K562 (cell line): ENCODE data around the gene PHKA2. TPM values are rescaled to one million over a fixed set of nuclear protein-coding genes. Genes with fewer than 3 reads are reported as not detected.

Source experiments
- ATAC-seq: fragments of 200-7000 bp; cut with Tn5 transposase; 3 replicates; pipeline ENCODE4 v1.9.1; 2020; ENCODE audit warnings: moderate library complexity
- BruUV-seq: library from RNA; stranded (reverse); fragments of 400-500 nt; replicated peaks from 2 replicates; lab custom pipeline; 2021; lab: Mats Ljungman, UMichigan
- CTCF ChIA-PET: fragments of 300-600 bp; formaldehyde crosslinking; extraction: SDS; loops from one replicate; lab custom pipeline; 2021; ENCODE audit warnings: low intra/inter-chr PET ratio; lab: Yijun Ruan, JAX
- POLR2A ChIA-PET: fragments of 300-600, 350-650 bp; sonication (Branson Sonifier 250); formaldehyde crosslinking; extraction: SDS; loops from one replicate; lab custom pipeline; 2021; ENCODE audit warnings: antibody characterized with exemption, inconsistent platforms; lab: Yijun Ruan, JAX
- DNase-seq, 4 experiments: peaks; one replicate each; pipeline versions ENCODE4 v3.0.0 to v3.0.0-alpha.2; 2011 to 2018; ENCODE audit warnings: low spot score in 3 of 4, mixed read lengths in 3 of 4; ENCODE audit errors: extremely low read depth in 1 of 4
- FAIRE-seq: peaks from 2 replicates; lab custom pipeline; 2011; peaks lifted over from hg19 to GRCh38; lab: Jason Lieb, UNC
- H2AFZ ChIP-seq: 2 replicates; pipeline ENCODE4 v1.6.0; 2011; ENCODE audit warnings: low read depth, low read length, control low read depth, inconsistent platforms
- H3K27ac ChIP-seq: fragments of 200-600 bp; 3 replicates; pipeline ENCODE4 v1.8.0; 2011; ENCODE audit warnings: low read depth, mild to moderate bottlenecking, control low read depth, inconsistent platforms, low read length, moderate library complexity, mixed read lengths; ENCODE audit errors: extremely low read depth
- H3K27me3 ChIP-seq, 2 experiments: fragments of 300-600 bp in 1 of 2; 2 replicates in 1 of 2; 3 replicates in 1 of 2; pipeline versions ENCODE4 v1.6.0 to v1.8.0; 2011; ENCODE audit warnings: inconsistent platforms in 2 of 2, low read length in 2 of 2, mild to moderate bottlenecking in 1 of 2, mixed read lengths in 1 of 2, moderate library complexity in 1 of 2; ENCODE audit not compliant: control insufficient read depth in 2 of 2, insufficient read depth in 2 of 2
- H3K36me3 ChIP-seq: fragments of 300-600 bp; 3 replicates; pipeline ENCODE4 v1.8.0; 2011; ENCODE audit warnings: mild to moderate bottlenecking, low read length, inconsistent platforms; ENCODE audit not compliant: control insufficient read depth, insufficient read depth
- H3K4me1 ChIP-seq, 2 experiments: fragments of 200-600 bp in 1 of 2; replicated peaks in 1 of 2; 2 replicates in 1 of 2; 3 replicates in 1 of 2; pipeline versions ENCODE4 v1.5.1 to v1.8.0; 2011; ENCODE audit warnings: inconsistent platforms in 2 of 2, low read length in 2 of 2, mild to moderate bottlenecking in 1 of 2, mixed read lengths in 1 of 2, moderate library complexity in 1 of 2; ENCODE audit not compliant: control insufficient read depth in 2 of 2, insufficient read depth in 2 of 2
- H3K4me2 ChIP-seq: 2 replicates; pipeline ENCODE4 v1.6.1; 2011; ENCODE audit warnings: low read length, control low read depth, inconsistent platforms, mixed read lengths; ENCODE audit not compliant: insufficient read depth
- H3K4me3 ChIP-seq: fragments of 200-600 bp; sonication (generic), shearing (Covaris generic); 2 replicates; pipeline ENCODE4 v1.5.1; 2016; ENCODE audit warnings: control low read depth, inconsistent platforms
- H3K79me2 ChIP-seq: fragments of 200-600 bp; 3 replicates; pipeline ENCODE4 v1.8.0; 2011; ENCODE audit warnings: low read length, inconsistent platforms; ENCODE audit not compliant: control insufficient read depth, insufficient read depth
- H3K9ac ChIP-seq, 2 experiments: 2 replicates each; pipeline versions ENCODE4 v1.6.0 to v1.6.1; 2011; ENCODE audit warnings: low read depth in 2 of 2, low read length in 2 of 2, control low read depth in 1 of 2, inconsistent platforms in 1 of 2, mild to moderate bottlenecking in 1 of 2, mixed read lengths in 1 of 2; ENCODE audit not compliant: insufficient read depth in 1 of 2
- H3K9me1 ChIP-seq: one replicate; pipeline ENCODE4 v1.6.0; 2011; ENCODE audit warnings: inconsistent platforms, mild to moderate bottlenecking, low read length, moderate library complexity; ENCODE audit not compliant: control insufficient read depth, insufficient read depth
- H3K9me3 ChIP-seq: replicated peaks from 2 replicates; pipeline ENCODE4 v1.5.1; 2011; ENCODE audit warnings: low read depth, low read length, inconsistent platforms; ENCODE audit not compliant: control insufficient read depth, insufficient read depth
- H4K20me1 ChIP-seq: replicated peaks from 2 replicates; pipeline ENCODE4 v1.6.1; 2011; ENCODE audit warnings: low read length, inconsistent platforms, mixed read lengths; ENCODE audit not compliant: control insufficient read depth, insufficient read depth
- ADNP ChIP-seq: fragments of 200-800 bp; sonication (Bioruptor generic); IDR thresholded peaks from 2 replicates; pipeline ENCODE4 v1.6.1; 2016; ENCODE audit warnings: missing genetic modification characterization, missing compliant biosample characterization
- GABPB1 ChIP-seq: sonication (generic); formaldehyde crosslinking; IDR thresholded peaks from 2 replicates; pipeline ENCODE4 v1.8.0; 2022; ENCODE audit warnings: mild to moderate bottlenecking, missing genetic modification reagents
- HINFP ChIP-seq: fragments of 450-650 bp; conservative IDR thresholded peaks from 2 replicates; pipeline ENCODE4 v1.6.1; 2016; ENCODE audit warnings: missing genetic modification characterization, low read depth, mild to moderate bottlenecking, control low read depth, missing compliant biosample characterization
- KLF13 ChIP-seq: fragments of 450-650 bp; IDR thresholded peaks from 2 replicates; pipeline ENCODE4 v1.6.1; 2016; ENCODE audit warnings: missing genetic modification characterization, low read depth, mild to moderate bottlenecking, missing compliant biosample characterization, moderate library complexity, borderline replicate concordance
- ZNF274 ChIP-seq: IDR thresholded peaks from 2 replicates; pipeline ENCODE4 v1.6.1; 2011; ENCODE audit warnings: low read depth, mild to moderate bottlenecking, low read length, moderate library complexity, borderline replicate concordance
- ZNF780A ChIP-seq: fragments of 250-450 bp; sonication (Bioruptor Pico); IDR thresholded peaks from 2 replicates; pipeline ENCODE4 v1.5.0; 2021; ENCODE audit warnings: mild to moderate bottlenecking
- WGBS: fragments of 100-300 bp; shearing (Covaris generic); methylation state at CpG from one replicate; pipeline ENCODE4 v1.1.6; 2016; ENCODE audit warnings: low coverage, mixed read lengths; ENCODE audit not compliant: insufficient coverage; ENCODE audit errors: missing lambda C conversion rate; 5-methylcytosine and 5-hydroxymethylcytosine counted together
- in situ Hi-C: fragments of 300-500 bp; cut with MboI; formaldehyde crosslinking; loops from 4 replicates; pipeline ENCODE4 v1.15.0; 2018; ENCODE audit warnings: inconsistent platforms, mixed read lengths
- intact Hi-C: fragments of 100-400 bp; cut with micrococcal nuclease; formaldehyde crosslinking; loops from 2 replicates; pipeline ENCODE4 v1.14.2; 2022
- polyA plus RNA-seq, 8 experiments: library from polyadenylated mRNA; depleted of rRNA in 4 of 8; stranded (reverse) in 5 of 8; unstranded in 3 of 8; fragments of >200 nt; fragmentation: Nextera tagmentation in 2 of 8; fragmentation: Illumina TruSeq in 1 of 8; extraction: Ambion mirVana in 2 of 8; extraction: Trizol in 1 of 8; gene quantifications; 2 replicates each; pipeline versions ENCODE4 v1.2.1 to v1.2.3, GENCODE V29; 2011 to 2014; ENCODE audit warnings: inconsistent platforms in 1 of 8, missing spikeins in 1 of 8
- total RNA-seq, 7 experiments: library from RNA; depleted of rRNA in 6 of 7; stranded (reverse); fragments of >200 nt in 6 of 7; fragmentation: Illumina TruSeq in 2 of 7; extraction: Trizol in 2 of 7; gene quantifications; 2 replicates each; pipeline versions ENCODE4 v1.2.1 to v1.2.3, GENCODE V29; 2011 to 2021; ENCODE audit warnings: low replicate concordance in 1 of 7
- TF ChIP-seq, protein P1 (sequence below): fragments of 250-450 bp; sonication (Bioruptor Pico); IDR thresholded peaks from 2 replicates; pipeline ENCODE4 v1.8.0; 2022; ENCODE audit warnings: inconsistent platforms

Gene PHKA2
- total and polyA plus RNA-seq, 9 of the 15 experiments (the other 6 are each of a cell fraction or from before 2014, with no cell fraction given) = 2.8 to 33.1 (median 20.3) TPM

DNA sequence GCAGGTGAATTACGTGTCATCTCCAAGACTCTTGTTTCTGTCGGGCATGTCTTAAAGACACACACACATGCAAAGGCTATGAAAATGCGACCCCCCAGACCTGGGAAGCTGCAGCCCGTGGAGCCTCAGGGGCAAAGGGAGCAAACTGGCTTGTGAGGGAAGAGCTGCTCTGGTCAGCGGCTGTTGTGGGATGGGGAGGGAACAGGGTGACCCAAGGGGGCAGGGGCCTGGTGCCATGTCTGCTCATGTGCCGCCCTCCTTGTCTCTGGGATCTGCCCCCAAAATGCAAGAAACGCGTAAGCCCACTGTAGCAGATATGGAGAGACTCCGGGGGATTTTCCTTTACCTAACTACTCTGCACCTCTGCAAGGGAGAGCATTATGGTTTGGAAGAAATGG lies 92.4 kb downstream of the PHKA2 start:
- Histone ChIP-seq H3K27me3 (no peaks in the 10 kb centered on the region), H3K9me1 (no peaks in the 10 kb centered on the region), H3K79me2 (no peaks in the 10 kb centered on the region), H4K20me1 (no peaks in the 10 kb centered on the region), H3K9ac (no peak overlapping the region), H3K27ac (no peak overlapping the region), H3K36me3 (peaks cover 3% of the 10 kb centered on the region; the same call in 1 of the 3 replicates), H3K4me3 (no peak overlapping the region), H3K9me3 (no peaks in the 10 kb centered on the region), H3K4me1 (peaks cover 0 to 11% of the 10 kb centered on the region in 2 experiments; a peak in 3 of 5 replicates), H2AFZ (no peak overlapping the region), H3K4me2 (no peak overlapping the region)
- TF ChIP-seq GABPB1 (no peak), ADNP (tag) (no peak), KLF13 (tag) (no peak), HINFP (tag) (no peak), ZNF274 (no peak), ZNF780A (CRISPR knock-in tag) (no peak)
- TF ChIP-seq, protein P1, sequence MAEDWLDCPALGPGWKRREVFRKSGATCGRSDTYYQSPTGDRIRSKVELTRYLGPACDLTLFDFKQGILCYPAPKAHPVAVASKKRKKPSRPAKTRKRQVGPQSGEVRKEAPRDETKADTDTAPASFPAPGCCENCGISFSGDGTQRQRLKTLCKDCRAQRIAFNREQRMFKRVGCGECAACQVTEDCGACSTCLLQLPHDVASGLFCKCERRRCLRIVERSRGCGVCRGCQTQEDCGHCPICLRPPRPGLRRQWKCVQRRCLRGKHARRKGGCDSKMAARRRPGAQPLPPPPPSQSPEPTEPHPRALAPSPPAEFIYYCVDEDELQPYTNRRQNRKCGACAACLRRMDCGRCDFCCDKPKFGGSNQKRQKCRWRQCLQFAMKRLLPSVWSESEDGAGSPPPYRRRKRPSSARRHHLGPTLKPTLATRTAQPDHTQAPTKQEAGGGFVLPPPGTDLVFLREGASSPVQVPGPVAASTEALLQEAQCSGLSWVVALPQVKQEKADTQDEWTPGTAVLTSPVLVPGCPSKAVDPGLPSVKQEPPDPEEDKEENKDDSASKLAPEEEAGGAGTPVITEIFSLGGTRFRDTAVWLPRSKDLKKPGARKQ (CRISPR knock-in tag) = no peak
- ChIA-PET CTCF (no interaction called here), POLR2A (no interaction called here)
- in situ Hi-C loops = no loop called here
- intact Hi-C loops = no loop called here
- BruUV-seq = no TSS peak
- no peak for DNase-seq
- 75% methylated on average over 8 of the region's 9 CpGs for WGBS
- FAIRE-seq = no peak
- no peak for ATAC-seq
